ENCODE results near the gene TNPO3.

DNA sequence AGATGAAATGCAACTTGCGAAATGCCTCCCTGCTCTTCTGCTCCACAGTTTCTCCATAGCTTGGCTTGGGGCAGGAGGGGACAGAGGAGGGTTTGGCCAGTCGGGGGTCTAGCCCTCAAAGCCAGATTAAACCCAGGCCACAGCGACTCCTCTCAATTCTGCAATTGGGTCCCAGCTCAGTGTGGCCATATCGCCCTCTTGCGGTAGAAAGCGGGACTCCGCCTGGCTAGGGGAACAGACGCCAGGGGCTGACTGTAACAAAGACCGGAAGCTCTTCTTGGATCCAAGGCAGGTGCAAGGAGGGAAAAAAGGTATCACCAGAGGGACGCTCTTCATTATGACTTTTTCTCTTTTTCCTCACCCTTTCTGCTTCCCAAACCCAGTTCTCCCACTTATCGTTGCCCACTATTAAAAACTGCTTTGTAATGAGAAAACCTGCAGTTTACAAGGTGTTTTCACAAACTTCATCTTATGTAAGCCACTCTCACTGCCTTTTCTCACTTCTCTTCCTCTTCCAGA, 36.6 kb upstream of the TNPO3 start:
- TF ChIP-seq, protein P1, sequence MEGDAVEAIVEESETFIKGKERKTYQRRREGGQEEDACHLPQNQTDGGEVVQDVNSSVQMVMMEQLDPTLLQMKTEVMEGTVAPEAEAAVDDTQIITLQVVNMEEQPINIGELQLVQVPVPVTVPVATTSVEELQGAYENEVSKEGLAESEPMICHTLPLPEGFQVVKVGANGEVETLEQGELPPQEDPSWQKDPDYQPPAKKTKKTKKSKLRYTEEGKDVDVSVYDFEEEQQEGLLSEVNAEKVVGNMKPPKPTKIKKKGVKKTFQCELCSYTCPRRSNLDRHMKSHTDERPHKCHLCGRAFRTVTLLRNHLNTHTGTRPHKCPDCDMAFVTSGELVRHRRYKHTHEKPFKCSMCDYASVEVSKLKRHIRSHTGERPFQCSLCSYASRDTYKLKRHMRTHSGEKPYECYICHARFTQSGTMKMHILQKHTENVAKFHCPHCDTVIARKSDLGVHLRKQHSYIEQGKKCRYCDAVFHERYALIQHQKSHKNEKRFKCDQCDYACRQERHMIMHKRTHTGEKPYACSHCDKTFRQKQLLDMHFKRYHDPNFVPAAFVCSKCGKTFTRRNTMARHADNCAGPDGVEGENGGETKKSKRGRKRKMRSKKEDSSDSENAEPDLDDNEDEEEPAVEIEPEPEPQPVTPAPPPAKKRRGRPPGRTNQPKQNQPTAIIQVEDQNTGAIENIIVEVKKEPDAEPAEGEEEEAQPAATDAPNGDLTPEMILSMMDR (IDR thresholded peaks at IDR 0.05): peak; percentile 92 to 98 (median 96)
- no peak for TF ChIP-seq POLR2A (IDR thresholded peaks at IDR 0.05)

Measured in adrenal gland (tissue), 5 donors.